ENCODE data around the gene MCAM. TPM values are rescaled to one million over a fixed set of nuclear protein-coding genes. Genes with fewer than 3 reads are reported as not detected.

The MCAM gene
- polyA plus RNA-seq, 1 experiment: 19.2 TPM

DNA sequence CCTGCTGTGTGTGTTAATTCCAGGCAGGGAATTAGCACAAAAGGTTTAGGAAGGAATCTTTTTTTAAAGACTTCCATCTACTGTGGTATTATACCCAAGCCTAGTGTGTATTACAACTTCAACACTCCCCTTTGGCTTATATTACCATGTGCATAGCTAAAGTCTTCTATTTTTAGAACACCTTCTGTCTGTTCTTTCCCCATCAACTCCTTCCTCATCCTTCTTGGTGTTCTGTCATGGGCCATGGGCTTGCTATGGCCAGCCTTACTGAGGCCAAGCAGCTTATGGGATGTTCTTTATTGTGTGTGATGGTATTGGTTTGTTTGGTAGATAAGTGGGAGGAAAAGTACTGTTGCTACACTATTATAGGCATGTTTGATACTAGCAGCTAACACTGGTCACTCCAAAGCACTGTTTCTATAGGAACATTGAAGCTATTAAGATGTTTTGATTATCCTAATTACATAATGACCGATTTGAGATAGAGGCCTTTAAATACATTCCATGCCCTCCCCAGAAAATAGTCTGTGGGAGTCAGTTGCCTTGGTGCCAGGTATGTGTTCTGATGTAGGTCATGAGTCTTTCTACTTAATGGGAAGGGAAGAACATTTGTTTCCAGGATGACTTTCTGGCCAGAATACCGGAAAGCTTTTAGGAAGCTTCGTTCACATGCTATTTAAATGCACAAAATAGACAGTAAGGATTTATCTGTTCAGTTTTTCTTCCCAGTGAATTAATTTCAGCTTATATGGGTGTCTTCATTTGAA, 16.5 kb downstream of the MCAM start:
- CTCF ChIA-PET: interaction anchor here (1.0 to 2.1 kb wide), 7 partner anchors 8 to 104 kb away, joined by 3 to 14 read pairs (median 5); partner anchors contain the start of gene CBL
- no peak for DNase-seq (ENCODE audit: low read depth)
- Histone ChIP-seq H3K27me3 (ENCODE audit: control insufficient read depth, insufficient read depth, low read length) (no peaks in the 10 kb centered on the region), H3K4me3 (ENCODE audit: low read depth, low read length) (no peak overlapping the region), H3K36me3 (ENCODE audit: control insufficient read depth, insufficient read depth, low read length) (peaks cover 14% of the 10 kb centered on the region)
- TF ChIP-seq, protein P1, sequence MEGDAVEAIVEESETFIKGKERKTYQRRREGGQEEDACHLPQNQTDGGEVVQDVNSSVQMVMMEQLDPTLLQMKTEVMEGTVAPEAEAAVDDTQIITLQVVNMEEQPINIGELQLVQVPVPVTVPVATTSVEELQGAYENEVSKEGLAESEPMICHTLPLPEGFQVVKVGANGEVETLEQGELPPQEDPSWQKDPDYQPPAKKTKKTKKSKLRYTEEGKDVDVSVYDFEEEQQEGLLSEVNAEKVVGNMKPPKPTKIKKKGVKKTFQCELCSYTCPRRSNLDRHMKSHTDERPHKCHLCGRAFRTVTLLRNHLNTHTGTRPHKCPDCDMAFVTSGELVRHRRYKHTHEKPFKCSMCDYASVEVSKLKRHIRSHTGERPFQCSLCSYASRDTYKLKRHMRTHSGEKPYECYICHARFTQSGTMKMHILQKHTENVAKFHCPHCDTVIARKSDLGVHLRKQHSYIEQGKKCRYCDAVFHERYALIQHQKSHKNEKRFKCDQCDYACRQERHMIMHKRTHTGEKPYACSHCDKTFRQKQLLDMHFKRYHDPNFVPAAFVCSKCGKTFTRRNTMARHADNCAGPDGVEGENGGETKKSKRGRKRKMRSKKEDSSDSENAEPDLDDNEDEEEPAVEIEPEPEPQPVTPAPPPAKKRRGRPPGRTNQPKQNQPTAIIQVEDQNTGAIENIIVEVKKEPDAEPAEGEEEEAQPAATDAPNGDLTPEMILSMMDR (IDR thresholded peaks at IDR 0.05; ENCODE audit: insufficient read depth, low read depth, low read length): no peak
- POLR2A ChIA-PET: no interaction called here

DNA sequence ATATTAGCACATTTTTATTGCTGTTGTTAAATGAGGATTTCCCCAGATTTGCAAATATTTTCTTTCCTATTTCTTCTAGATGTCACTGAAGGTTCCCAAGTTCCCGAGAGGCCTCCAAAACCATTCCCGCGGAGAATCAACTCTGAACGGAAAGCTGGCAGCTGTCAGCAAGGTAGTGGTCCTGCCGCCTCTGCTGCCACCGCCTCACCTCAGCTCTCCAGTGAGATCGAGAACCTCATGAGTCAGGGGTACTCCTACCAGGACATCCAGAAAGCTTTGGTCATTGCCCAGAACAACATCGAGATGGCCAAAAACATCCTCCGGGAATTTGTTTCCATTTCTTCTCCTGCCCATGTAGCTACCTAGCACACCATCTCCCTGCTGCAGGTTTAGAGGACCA, 17.5 kb downstream of the MCAM start:
- TF ChIP-seq, protein P1 (IDR thresholded peaks at IDR 0.05; ENCODE audit: insufficient read depth, low read depth, low read length): no peak
- H3K27me3 ChIP-seq (ENCODE audit: control insufficient read depth, insufficient read depth, low read length): no peaks in the 10 kb centered on the region
- POLR2A ChIA-PET: no interaction called here
- H3K4me3 ChIP-seq (ENCODE audit: low read depth, low read length): no peak overlapping the region
- peaks cover 15% of the 10 kb centered on the region for H3K36me3 ChIP-seq (ENCODE audit: control insufficient read depth, insufficient read depth, low read length)
- CTCF ChIA-PET: interaction anchor here (0.7 to 2.1 kb wide), 4 partner anchors 15 to 39 kb away, joined by 3 to 14 read pairs (median 6); no protein-coding TSS in a partner anchor
- no peak for DNase-seq (ENCODE audit: low read depth)

DNA sequence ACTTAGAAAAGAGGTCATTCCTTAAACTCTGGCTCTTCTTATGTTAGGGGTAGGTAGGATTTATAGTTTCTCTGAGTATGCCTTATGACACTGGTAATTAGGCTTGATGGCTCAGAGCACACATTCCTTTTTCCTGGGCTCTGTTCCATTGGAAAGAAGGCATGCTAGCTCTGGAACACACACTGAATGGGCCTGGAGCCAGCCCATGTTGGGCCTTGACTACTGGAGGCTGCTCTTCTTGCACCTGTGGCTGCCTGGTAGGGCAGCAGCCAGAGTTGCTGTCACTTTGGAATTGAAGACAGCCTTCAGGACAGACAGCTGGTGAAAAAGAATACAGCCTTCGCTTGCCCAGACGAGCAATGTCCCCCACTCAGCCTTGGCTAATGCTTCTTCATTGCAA, 18.2 kb downstream of the MCAM start:
- POLR2A ChIA-PET: no interaction called here
- DNase-seq (ENCODE audit: low read depth): no peak
- H3K36me3 ChIP-seq (ENCODE audit: control insufficient read depth, insufficient read depth, low read length): peaks cover 15% of the 10 kb centered on the region
- TF ChIP-seq, protein P1 (IDR thresholded peaks at IDR 0.05; ENCODE audit: insufficient read depth, low read depth, low read length): no peak
- no peaks in the 10 kb centered on the region for H3K27me3 ChIP-seq (ENCODE audit: control insufficient read depth, insufficient read depth, low read length)
- CTCF ChIA-PET: no interaction called here
- no peak overlapping the region for H3K4me3 ChIP-seq (ENCODE audit: low read depth, low read length)

DNA sequence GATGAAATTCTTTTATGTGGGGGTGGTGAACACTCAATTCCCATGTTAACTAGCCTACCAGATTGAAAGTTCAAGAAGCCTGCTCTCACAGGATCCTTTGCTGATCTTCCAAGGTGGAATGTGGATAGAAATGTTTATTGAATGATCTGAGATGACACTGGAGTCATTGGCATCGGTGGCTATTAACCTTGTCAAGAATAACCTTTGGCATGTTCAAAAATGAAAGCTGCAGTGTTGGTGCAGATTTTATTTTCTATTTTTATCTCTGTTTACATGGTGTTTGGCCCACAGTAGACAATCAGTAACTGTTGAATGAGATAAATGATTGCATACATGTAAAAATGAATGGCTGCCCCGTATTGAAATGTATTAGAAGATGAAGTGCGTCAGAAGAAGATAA, 19.0 kb downstream of the MCAM start:
- ChIA-PET CTCF (interaction anchor here (0.9 to 1.4 kb wide), 4 partner anchors 10 to 152 kb away, joined by 3 to 4 read pairs (median 4); partner anchors contain the start of gene C1QTNF5), POLR2A (no interaction called here)
- Histone ChIP-seq H3K27me3 (ENCODE audit: control insufficient read depth, insufficient read depth, low read length) (no peaks in the 10 kb centered on the region), H3K36me3 (ENCODE audit: control insufficient read depth, insufficient read depth, low read length) (peaks cover 15% of the 10 kb centered on the region), H3K4me3 (ENCODE audit: low read depth, low read length) (no peak overlapping the region)
- TF ChIP-seq, protein P1 (IDR thresholded peaks at IDR 0.05; ENCODE audit: insufficient read depth, low read depth, low read length): no peak
- no peak for DNase-seq (ENCODE audit: low read depth)

DNA sequence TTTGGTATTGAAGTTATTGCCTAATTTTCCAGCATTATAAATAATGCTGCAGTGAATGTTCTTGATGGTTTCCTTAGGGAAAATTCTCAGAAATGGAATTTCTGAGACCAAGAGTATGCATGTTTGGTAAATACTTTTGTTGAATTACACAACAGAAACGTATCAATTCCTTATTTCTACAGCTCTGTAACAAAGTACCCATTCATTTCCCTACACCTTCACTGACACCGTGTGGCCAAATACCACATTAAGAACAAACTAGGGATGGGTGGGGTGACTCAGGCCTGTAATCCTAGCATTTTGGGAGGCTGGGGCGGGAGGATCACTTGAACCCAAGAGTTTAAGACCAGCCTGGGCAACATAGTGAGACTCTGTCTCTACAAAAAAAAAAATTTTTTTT, 21.8 kb downstream of the MCAM start:
- TF ChIP-seq, protein P1 (IDR thresholded peaks at IDR 0.05; ENCODE audit: insufficient read depth, low read depth, low read length): no peak
- no peaks in the 10 kb centered on the region for H3K27me3 ChIP-seq (ENCODE audit: control insufficient read depth, insufficient read depth, low read length)
- ChIA-PET CTCF (no interaction called here), POLR2A (no interaction called here)
- peaks cover 14% of the 10 kb centered on the region for H3K36me3 ChIP-seq (ENCODE audit: control insufficient read depth, insufficient read depth, low read length)
- DNase-seq (ENCODE audit: low read depth): no peak
- H3K4me3 ChIP-seq (ENCODE audit: low read depth, low read length): no peak overlapping the region

All from BJ (cell line).